H9 (cell line): Measurements from ENCODE around the gene KLK2. TPM values are rescaled to one million over a fixed set of nuclear protein-coding genes. Genes with fewer than 3 reads are reported as not detected.
A peak's percentile ranks its signal among the peaks of the same experiment; 100 is the strongest.

Source experiments
- DNase-seq: peaks from one replicate; pipeline ENCODE4 v3.0.0-alpha.2; 2017
- H2AFZ ChIP-seq: one replicate; pipeline ENCODE4 v1.6.1; 2013; ENCODE audit warnings: mild to moderate bottlenecking, low read length, control low read depth, moderate library complexity
- H2AK5ac ChIP-seq: 2 replicates; pipeline ENCODE4 v1.6.1; 2013; ENCODE audit warnings: low read length, control low read depth, mixed read lengths; ENCODE audit not compliant: insufficient read length
- H2BK120ac ChIP-seq: one replicate; pipeline ENCODE4 v1.6.1; 2013; ENCODE audit warnings: low read depth, mild to moderate bottlenecking, low read length, control low read depth, inconsistent platforms; ENCODE audit not compliant: poor library complexity, severe bottlenecking
- H2BK12ac ChIP-seq: 2 replicates; pipeline ENCODE4 v1.6.1; 2013; ENCODE audit warnings: low read length, control low read depth, mixed read lengths, low read depth; ENCODE audit not compliant: insufficient read length
- H2BK15ac ChIP-seq: 2 replicates; pipeline ENCODE4 v1.6.1; 2013; ENCODE audit warnings: low read depth, low read length, control low read depth
- H2BK20ac ChIP-seq: one replicate; pipeline ENCODE4 v1.6.1; 2013; ENCODE audit warnings: low read depth, mild to moderate bottlenecking, low read length, control low read depth, inconsistent platforms; ENCODE audit not compliant: poor library complexity, severe bottlenecking
- H2BK5ac ChIP-seq: 2 replicates; pipeline ENCODE4 v1.6.1; 2013; ENCODE audit warnings: low read length, control low read depth, mixed read lengths; ENCODE audit not compliant: insufficient read length
- H3K14ac ChIP-seq: 2 replicates; pipeline ENCODE4 v1.6.1; 2013; ENCODE audit warnings: low read length, control low read depth; ENCODE audit not compliant: insufficient read depth
- H3K18ac ChIP-seq: 2 replicates; pipeline ENCODE4 v1.6.1; 2013; ENCODE audit warnings: low read depth, mild to moderate bottlenecking, mixed read lengths, low read length, control low read depth; ENCODE audit not compliant: insufficient read length
- H3K23ac ChIP-seq: 2 replicates; pipeline ENCODE4 v1.6.1; 2013; ENCODE audit warnings: low read length, control low read depth, mixed read lengths, low read depth; ENCODE audit not compliant: insufficient read length
- H3K23me2 ChIP-seq: 2 replicates; pipeline ENCODE4 v1.6.1; 2013; ENCODE audit warnings: low read depth, mild to moderate bottlenecking, mixed read lengths, low read length, control low read depth; ENCODE audit not compliant: insufficient read length, poor library complexity, severe bottlenecking
- H3K27ac ChIP-seq: 2 replicates; pipeline ENCODE4 v1.5.1; 2013; ENCODE audit warnings: low read length, control low read depth, mixed read lengths, low read depth; ENCODE audit not compliant: insufficient read length
- H3K27me3 ChIP-seq: 2 replicates; pipeline ENCODE4 v1.6.1; 2013; ENCODE audit warnings: low read length, control low read depth, inconsistent platforms; ENCODE audit not compliant: insufficient read depth
- H3K4ac ChIP-seq: 2 replicates; pipeline ENCODE4 v1.6.1; 2013; ENCODE audit warnings: low read depth, mild to moderate bottlenecking, control low read depth, inconsistent platforms, low read length, moderate library complexity
- H3K4me1 ChIP-seq: 2 replicates; pipeline ENCODE4 v1.6.1; 2013; ENCODE audit warnings: low read length, control low read depth, inconsistent platforms; ENCODE audit not compliant: insufficient read depth
- H3K4me2 ChIP-seq: 2 replicates; pipeline ENCODE4 v1.6.1; 2013; ENCODE audit warnings: low read length, control low read depth, mixed read lengths; ENCODE audit not compliant: insufficient read length, insufficient read depth
- H3K56ac ChIP-seq: 2 replicates; pipeline ENCODE4 v1.6.1; 2013; ENCODE audit warnings: low read depth, mild to moderate bottlenecking, mixed read lengths, low read length, control low read depth; ENCODE audit not compliant: insufficient read length
- H3K79me1 ChIP-seq: 2 replicates; pipeline ENCODE4 v1.6.1; 2013; ENCODE audit warnings: low read depth, mild to moderate bottlenecking, moderate library complexity, low read length, control low read depth, inconsistent platforms; ENCODE audit not compliant: insufficient read depth, poor library complexity, severe bottlenecking
- H3K79me2 ChIP-seq: 2 replicates; pipeline ENCODE4 v1.6.1; 2013; ENCODE audit warnings: low read length, control low read depth, inconsistent platforms; ENCODE audit not compliant: insufficient read depth
- H3K9ac ChIP-seq: 2 replicates; pipeline ENCODE4 v1.6.1; 2013; ENCODE audit warnings: low read length, control low read depth, mixed read lengths; ENCODE audit not compliant: insufficient read length; ENCODE audit errors: extremely low read depth
- H3K9me3 ChIP-seq: one replicate; pipeline ENCODE4 v1.6.1; 2013; ENCODE audit warnings: low read depth, low read length, inconsistent platforms; ENCODE audit not compliant: control insufficient read depth
- H3T11ph ChIP-seq: one replicate; pipeline ENCODE4 v1.6.1; 2013; ENCODE audit warnings: mild to moderate bottlenecking, low read length, control low read depth, inconsistent platforms
- H4K20me1 ChIP-seq: one replicate; pipeline ENCODE4 v1.6.1; 2013; ENCODE audit not compliant: control insufficient read depth, insufficient read length, insufficient read depth
- H4K5ac ChIP-seq: 2 replicates; pipeline ENCODE4 v1.6.1; 2013; ENCODE audit warnings: low read depth, mild to moderate bottlenecking, mixed read lengths, low read length, control low read depth; ENCODE audit not compliant: insufficient read length
- H4K8ac ChIP-seq: replicated peaks from 2 replicates; pipeline ENCODE4 v1.6.1; 2013; ENCODE audit warnings: low read length, control low read depth, mixed read lengths, low read depth; ENCODE audit not compliant: insufficient read length
- H4K91ac ChIP-seq: 2 replicates; pipeline ENCODE4 v1.6.1; 2013; ENCODE audit warnings: low read depth, mild to moderate bottlenecking, moderate library complexity, mixed read lengths, low read length, control low read depth; ENCODE audit not compliant: insufficient read length
- H3K27ac Mint-ChIP-seq, 3 experiments: 2 replicates in 2 of 3; 3 replicates in 1 of 3; pipeline ENCODE4 v1.8.0; 2020 to 2021; ENCODE audit warnings: mixed read lengths in 3 of 3, mild to moderate bottlenecking in 1 of 3, moderate library complexity in 1 of 3
- H3K27me3 Mint-ChIP-seq: 2 replicates; pipeline ENCODE4 v1.8.0; 2021; ENCODE audit warnings: low read depth, mild to moderate bottlenecking, moderate library complexity, mixed read lengths
- H3K36me3 Mint-ChIP-seq, 3 experiments: 2 replicates in 2 of 3; 3 replicates in 1 of 3; pipeline ENCODE4 v1.8.0; 2020 to 2021; ENCODE audit warnings: low read depth in 3 of 3, mixed read lengths in 3 of 3; ENCODE audit not compliant: insufficient read depth in 1 of 3
- H3K4me1 Mint-ChIP-seq, 2 experiments: 2 replicates each; pipeline ENCODE4 v1.8.0; 2020; ENCODE audit warnings: mixed read lengths in 2 of 2
- H3K4me3 Mint-ChIP-seq, 2 experiments: 2 replicates in 1 of 2; 3 replicates in 1 of 2; pipeline ENCODE4 v1.8.0; 2020 to 2021; ENCODE audit warnings: mild to moderate bottlenecking in 2 of 2, mixed read lengths in 2 of 2, moderate library complexity in 1 of 2
- H3K9me3 Mint-ChIP-seq, 2 experiments: 2 replicates in 1 of 2; 3 replicates in 1 of 2; pipeline ENCODE4 v1.8.0; 2020; ENCODE audit warnings: mild to moderate bottlenecking in 2 of 2, mixed read lengths in 2 of 2, moderate library complexity in 1 of 2
- CTCF ChIP-seq: fragments of 200-600 bp; sonication (generic); conservative IDR thresholded peaks from 3 replicates; pipeline ENCODE4 v1.8.0; 2021; ENCODE audit warnings: antibody characterized with exemption, mild to moderate bottlenecking
- WGBS: extraction: QIAGEN DNeasy Blood & Tissue Kit; methylation state at CpG from one replicate; pipeline ENCODE4 v1.1.7; 2013; ENCODE audit warnings: missing lambda C conversion rate, low lambda C conversion rate, mixed read lengths; ENCODE audit not compliant: insufficient read length; ENCODE audit errors: extremely low coverage; 5-methylcytosine and 5-hydroxymethylcytosine counted together
- total RNA-seq: library from RNA; stranded (reverse); gene quantifications from 2 replicates; pipeline ENCODE4 v1.2.1, GENCODE V29; 2021

The KLK2 gene
- total RNA-seq, 1 experiment from 2014 or later, result not detected

- H2AK5ac ChIP-seq, result no peak overlapping the region
- no peak overlapping the region for H3K27ac ChIP-seq
- H3K27me3 ChIP-seq, result no peaks in the 10 kb centered on the region; the same call in 1 of the 2 replicates
- TF ChIP-seq CTCF, result no peak
- Mint-ChIP-seq H3K4me3 (0 out of 5 replicates have a peak overlapping the region, but pooled peaks of 1 of the 2 experiments have one; percentile 22), H3K36me3 (no peaks in the 10 kb centered on the region), H3K4me1 (peaks cover 4 to 10% of the 10 kb centered on the region in 2 experiments; a peak in 2 of 4 replicates), H3K27me3 (peaks cover 43% of the 10 kb centered on the region), H3K9me3 (peaks cover 0 to 1% of the 10 kb centered on the region in 2 experiments; a peak in 1 of 5 replicates), H3K27ac (no peak overlapping the region)
- H4K8ac ChIP-seq, result no peak overlapping the region
- no peak overlapping the region for H3K4me2 ChIP-seq
- no peak overlapping the region for H3K14ac ChIP-seq
- no peak overlapping the region for H3K18ac ChIP-seq
- H3K56ac ChIP-seq, result no peak overlapping the region
- no peak overlapping the region for H4K5ac ChIP-seq
- DNase-seq, result no peak
- WGBS, result no CpG with 5 or more reads among the region's 5 CpGs
- H2BK120ac ChIP-seq, result no peak overlapping the region
- no peaks in the 10 kb centered on the region for H3K79me1 ChIP-seq
- H3K23ac ChIP-seq, result no peak overlapping the region
- H3K4me1 ChIP-seq, result no peaks in the 10 kb centered on the region; the same call in 1 of the 2 replicates
- no peak overlapping the region for H2AFZ ChIP-seq
- no peaks in the 10 kb centered on the region for H3K79me2 ChIP-seq
- H3K4ac ChIP-seq, result no peak overlapping the region
- H3K9ac ChIP-seq, result no peak overlapping the region
- no peak overlapping the region for H4K91ac ChIP-seq
- no peak overlapping the region for H2BK15ac ChIP-seq
- no peak overlapping the region for H2BK20ac ChIP-seq
- no peak overlapping the region for H2BK12ac ChIP-seq
- H3K9me3 ChIP-seq, result no peaks in the 10 kb centered on the region
- no peak overlapping the region for H2BK5ac ChIP-seq
- no peak overlapping the region for H3T11ph ChIP-seq
- no peaks in the 10 kb centered on the region for H4K20me1 ChIP-seq
- no peaks in the 10 kb centered on the region for H3K23me2 ChIP-seq
Observed at GRCh38 chr19:50878851-50879250, 5.6 kb downstream of the KLK2 start.
